Islet precursor cell (in vitro differentiated cells): ENCODE measurements around the gene TRIM72.
"Not testable (repeated sequence)": the region's sequence is repeated elsewhere in the genome, so short reads cannot be mapped to it uniquely, and the experiment has no call there.

Experiments used
- DNase-seq: peaks from one replicate; pipeline ENCODE4 v3.0.0-alpha.2; 2018

The TRIM72 gene, protein sequence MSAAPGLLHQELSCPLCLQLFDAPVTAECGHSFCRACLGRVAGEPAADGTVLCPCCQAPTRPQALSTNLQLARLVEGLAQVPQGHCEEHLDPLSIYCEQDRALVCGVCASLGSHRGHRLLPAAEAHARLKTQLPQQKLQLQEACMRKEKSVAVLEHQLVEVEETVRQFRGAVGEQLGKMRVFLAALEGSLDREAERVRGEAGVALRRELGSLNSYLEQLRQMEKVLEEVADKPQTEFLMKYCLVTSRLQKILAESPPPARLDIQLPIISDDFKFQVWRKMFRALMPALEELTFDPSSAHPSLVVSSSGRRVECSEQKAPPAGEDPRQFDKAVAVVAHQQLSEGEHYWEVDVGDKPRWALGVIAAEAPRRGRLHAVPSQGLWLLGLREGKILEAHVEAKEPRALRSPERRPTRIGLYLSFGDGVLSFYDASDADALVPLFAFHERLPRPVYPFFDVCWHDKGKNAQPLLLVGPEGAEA

DNA sequence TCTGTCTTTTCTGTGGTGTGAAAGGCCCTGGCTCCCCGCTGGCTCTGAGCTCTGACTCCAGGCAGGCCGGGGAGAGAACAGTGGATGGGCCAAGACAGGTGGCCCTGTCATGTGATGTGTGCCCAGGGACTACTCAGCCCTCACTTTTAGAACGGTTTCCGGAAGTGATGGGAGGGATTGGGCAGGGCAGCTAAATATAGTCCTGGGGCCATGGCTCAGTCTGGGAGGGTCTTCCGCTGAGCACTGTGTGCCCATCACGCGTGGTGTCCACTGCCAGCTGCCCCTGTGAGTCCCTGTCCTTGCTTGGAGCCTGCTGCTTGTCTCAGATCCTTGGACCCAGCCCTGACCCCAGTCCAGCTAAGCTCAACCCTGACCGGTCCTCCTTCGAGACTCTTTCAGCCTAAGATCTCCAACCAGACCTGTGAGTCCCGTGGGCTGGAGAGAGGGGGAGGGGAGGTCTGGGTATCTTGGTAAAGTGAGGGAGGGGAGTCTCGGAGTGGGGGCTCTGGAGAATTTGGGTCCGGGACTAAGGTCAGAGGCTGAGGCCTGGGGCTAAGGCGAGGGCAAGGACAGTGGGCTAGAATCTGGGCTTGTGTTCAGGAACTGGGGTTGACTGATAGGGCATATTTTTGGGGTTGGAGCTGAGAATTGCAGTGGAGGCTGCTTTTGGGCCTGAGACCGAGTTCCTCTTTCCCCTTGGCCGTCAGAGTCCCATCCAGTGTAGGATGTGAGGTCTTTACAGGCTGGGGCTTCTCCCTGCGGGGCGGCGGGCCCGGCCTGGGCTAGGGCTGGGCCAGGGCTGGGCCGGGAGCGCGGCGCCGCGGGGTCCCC lies at the start of gene TRIM72:
TSS of gene TRIM72 (plus strand) at position 243 of the 831 bp plus-strand sequence. CDS start 620 bp downstream, outside the sequence.
- DNase-seq = no peak

DNA sequence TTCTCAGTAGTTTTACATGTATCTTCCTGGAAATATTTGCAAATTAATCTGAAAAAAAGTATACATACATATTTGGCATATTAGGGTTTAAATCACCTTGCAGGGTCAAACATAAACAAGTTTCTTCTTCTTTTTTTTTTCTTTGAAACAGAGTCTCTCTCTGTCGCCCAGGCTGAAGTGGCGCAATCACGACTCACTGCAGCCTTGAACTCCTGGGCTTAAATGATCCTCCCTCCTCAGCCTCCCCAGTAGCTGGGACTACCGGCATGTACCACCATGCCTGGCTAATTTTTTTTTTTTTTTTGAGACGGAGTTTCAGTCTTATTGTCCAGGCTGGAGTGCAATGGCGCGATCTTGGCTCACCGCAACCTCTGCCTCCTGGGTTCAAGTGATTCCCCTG lies 46.6 kb upstream of the TRIM72 start:
- DNase-seq = no peak

DNA sequence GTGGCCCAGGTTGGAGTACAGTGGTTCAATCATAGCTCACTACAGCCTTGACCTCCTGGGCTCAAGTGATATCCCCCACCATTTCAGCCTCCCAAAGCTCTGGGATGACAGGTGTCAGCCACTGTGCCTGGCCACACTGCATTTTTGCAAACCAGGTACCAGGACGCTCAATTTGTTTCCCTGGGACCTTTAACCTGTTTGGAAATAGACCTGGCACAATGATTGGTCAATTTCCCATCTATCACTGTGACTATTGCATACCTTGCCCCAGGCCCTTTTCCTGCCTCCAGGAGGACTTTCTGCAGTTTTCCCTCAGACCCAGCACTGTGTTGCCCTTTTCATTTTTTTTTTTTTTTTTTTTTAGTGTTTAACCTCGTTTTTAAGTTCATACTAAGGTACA lies 45.1 kb upstream of the TRIM72 start:
- DNase-seq = peak; percentile 62

DNA sequence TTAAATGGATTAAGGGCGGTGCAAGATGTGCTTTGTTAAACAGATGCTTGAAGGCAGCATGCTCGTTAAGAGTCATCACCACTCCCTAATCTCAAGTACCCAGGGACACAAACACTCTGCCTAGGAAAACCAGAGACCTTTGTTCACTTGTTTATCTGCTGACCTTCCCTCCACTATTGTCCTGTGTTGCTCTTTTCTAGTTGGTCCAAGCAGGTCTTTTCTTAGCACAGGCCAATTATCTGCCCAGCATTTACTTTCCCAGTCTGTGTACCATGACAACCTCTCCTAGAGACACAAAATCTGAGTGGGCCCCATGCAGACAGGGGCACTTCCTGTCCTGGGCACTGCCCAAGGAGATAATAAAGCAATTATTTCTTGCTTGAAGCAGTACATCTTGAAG lies 43.9 kb upstream of the TRIM72 start:
- DNase-seq = not testable (repeated sequence)

DNA sequence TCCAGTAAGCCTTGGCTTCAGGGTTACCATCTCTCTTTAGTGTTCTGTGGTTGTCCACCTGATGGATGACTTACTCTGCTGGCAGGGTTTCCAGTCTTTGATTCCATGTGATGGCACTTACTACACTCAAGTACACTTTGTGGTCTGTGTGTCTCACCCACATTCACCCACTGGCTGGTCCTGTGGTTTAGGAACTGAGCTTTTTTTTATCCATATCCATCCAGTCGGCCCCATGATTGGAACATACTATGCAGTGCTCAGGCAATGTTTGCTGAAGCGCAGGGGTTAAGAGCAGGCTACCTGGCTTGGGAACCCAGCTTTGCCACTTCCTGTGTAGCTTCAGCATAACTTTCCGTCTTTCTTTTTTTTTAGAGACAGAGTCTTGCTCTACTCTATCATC lies 36.8 kb upstream of the TRIM72 start:
- DNase-seq = no peak

DNA sequence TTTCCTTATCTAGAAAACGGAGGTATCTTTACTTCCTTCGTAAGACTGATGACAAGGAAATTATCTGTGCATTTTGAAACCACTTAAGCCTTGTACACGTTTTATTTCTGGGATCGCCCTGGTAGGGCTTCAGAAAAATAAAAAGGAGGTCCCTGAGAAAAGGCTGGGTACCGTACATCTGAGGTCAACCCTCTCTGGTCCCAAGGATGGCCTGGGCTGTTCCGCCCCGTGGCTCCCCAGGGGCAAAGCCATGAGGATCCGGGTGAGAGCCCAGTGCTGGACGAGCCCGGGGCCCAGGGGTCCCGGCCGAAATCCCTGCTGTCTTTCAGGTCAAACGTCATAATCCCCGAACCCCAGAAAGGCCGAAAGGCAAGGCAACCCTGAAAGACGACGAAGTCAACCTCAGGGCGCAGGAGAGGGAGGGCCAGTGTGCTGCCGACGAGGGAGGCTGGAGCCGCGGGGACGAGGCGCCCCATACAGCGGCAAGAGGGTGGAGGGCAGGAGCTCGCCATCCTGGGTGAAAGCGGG lies 34.6 kb upstream of the TRIM72 start:
- DNase-seq = no peak

DNA sequence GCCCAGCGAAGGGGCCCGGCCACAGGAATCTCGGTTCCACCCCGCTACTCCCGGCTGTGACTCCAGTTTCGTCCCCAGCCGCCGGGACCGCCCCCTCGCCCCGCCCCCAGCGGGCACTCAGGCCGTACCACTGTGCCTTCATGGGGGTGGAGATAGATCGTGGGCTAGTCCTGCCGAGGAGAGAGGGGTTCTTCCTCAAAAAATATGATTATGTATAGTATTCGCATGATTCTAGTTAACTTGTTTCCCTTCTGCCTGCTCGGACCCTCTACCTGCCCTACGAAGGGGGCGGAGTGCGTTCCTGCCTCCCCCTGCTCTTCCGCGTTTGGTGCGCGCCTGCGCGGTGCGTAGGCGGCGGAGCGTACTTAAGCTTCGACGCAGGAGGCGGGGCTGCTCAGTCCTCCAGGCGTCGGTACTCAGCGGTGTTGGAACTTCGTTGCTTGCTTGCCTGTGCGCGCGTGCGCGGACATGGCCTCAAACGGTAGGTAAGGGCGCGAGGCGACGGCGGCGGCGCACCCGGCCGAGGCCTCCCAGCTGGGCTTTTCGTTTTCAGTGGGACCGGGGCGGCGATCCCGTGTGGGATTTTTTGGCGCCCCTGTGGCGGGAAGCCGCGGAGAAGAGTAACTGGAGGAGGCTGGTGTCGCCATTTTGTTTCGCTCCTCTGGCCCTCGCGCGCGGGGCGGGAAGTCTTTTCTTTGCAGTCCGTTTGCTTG lies 34.0 kb upstream of the TRIM72 start, which contains the start of gene FUS:
TSS of gene FUS (plus strand) at position 393 of the 713 bp plus-strand sequence. CDS start at position 469, 76 bp downstream.
- peak; percentile 91 for DNase-seq

DNA sequence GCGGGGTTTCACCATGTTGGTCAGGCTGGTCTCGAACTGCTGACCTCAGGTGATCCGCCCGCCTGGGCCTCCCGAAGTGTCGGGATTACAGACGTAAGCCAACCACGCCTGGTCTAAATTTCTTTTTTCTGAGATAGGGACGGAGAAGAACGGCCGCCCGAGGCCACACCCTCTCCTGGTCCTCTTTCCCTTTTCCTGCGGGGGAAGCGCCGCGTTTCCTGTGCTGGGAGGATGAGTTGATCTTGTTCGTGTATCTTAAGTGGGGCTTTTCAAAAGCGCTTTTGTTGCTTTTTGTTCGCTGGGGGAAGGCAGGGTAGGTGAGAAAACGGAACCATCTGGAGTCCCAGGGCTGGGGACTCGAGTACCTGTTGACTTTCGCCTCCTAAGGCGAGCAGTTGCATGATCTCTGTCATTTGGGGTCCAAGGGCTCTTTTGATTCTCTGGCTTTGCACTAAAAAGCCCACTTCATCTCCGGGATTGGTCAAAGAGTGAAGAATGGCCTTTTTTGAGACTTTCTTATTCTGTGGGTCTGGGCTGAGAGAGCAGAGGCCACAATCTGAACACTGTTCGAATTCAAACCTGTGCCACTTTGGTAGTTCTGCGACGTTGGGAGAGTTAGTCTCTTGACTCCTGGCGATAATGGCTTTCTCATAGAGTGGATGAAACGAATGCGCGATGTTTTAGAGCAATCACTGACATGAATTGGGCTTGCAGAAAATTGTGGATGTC lies 32.7 kb upstream of the TRIM72 start:
- no peak for DNase-seq

DNA sequence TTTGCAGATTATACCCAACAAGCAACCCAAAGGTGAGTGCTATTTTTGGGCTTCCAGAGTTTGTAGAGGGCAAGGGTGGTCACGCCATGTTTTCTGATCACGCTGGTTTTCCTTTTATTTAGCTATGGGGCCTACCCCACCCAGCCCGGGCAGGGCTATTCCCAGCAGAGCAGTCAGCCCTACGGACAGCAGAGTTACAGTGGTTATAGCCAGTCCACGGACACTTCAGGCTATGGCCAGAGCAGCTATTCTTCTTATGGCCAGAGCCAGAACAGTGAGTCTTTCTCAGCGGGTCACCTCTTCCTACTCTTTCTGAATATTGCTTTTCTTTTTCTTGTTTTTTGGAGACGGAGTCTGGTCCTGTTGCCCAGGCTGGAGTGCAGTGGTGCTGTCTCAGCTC lies 31.5 kb upstream of the TRIM72 start:
- no peak for DNase-seq

DNA sequence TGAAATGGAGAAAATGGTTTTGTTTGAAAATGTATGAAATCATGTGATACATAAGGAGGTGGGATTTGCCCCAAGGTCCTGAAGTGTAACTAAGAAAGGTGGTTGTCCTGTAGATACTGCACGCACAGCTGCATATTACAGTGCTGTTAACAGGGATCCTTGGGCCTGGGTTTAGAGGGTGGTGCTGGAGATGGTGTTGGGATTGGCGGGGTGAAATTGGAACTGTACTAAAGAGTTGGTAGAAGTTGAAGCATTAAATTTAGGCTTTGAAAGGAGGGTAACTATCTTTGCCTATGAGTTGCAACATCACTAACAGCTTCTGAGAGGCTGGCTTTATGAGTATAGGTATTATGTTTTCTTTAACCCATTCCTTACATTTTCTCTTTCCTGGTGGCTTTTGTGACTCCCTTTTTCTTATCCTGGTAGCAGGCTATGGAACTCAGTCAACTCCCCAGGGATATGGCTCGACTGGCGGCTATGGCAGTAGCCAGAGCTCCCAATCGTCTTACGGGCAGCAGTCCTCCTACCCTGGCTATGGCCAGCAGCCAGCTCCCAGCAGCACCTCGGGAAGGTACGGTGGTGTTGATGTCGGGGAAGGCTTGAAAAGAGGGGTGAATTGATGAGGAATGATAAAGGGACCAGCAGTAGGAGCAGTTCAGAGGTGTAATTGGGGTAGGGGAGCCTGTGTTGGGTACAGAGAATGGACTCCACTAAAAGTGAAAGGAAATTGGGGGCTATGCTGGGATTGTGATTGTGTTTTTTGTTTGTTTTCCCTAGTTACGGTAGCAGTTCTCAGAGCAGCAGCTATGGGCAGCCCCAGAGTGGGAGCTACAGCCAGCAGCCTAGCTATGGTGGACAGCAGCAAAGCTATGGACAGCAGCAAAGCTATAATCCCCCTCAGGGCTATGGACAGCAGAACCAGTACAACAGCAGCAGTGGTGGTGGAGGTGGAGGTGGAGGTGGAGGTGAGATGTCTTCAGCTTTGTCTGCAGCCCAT lies 30.2 kb upstream of the TRIM72 start:
- DNase-seq = no peak

DNA sequence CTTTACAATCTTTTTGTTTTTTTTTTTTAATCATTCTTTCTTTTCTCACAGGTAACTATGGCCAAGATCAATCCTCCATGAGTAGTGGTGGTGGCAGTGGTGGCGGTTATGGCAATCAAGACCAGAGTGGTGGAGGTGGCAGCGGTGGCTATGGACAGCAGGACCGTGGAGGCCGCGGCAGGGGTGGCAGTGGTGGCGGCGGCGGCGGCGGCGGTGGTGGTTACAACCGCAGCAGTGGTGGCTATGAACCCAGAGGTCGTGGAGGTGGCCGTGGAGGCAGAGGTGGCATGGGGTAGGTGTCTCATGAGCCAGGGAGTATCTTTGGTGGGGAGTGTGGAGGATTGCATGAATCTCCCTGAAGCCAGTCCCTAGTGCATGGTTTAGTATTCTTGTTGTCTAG lies 29.0 kb upstream of the TRIM72 start:
- no peak for DNase-seq

DNA sequence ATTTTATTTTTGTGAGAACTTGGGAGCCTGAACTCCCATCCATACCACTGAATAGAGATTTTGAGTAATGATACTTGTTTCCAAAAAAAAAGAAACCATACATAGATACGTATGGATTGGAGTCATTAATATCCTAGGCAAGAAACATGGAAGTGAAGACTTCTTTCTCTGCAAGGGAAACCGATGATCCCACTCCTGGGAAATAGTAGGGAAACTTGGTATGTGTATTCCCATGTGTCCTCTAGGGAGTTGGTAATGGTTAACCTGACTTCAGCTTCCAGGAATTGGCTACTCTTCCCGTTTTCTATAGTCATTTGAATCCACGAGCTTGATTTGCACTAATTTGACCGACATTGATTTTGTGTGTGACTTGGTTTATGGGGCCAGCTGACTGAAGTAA lies 28.6 kb upstream of the TRIM72 start:
- no peak for DNase-seq

DNA sequence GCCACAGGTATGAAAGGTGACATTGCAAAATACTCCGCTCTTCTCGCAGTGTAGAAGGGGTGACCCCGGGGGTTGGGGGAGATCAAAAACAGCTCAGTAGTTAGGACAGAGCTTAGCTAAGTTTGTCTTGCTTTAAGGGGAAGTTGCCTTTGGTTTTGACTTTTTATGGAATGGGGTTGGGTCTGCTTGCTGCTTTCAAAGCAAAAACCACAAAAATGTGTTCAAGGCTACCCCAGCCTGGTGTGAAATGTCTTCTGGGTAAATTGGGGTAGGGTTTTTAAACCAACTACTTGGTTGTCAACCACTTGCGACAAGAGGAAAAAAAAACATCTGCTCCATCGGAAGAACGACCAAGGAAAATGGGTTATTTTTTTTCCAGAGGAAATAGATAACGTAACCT lies 27.7 kb upstream of the TRIM72 start:
- no peak for DNase-seq

DNA sequence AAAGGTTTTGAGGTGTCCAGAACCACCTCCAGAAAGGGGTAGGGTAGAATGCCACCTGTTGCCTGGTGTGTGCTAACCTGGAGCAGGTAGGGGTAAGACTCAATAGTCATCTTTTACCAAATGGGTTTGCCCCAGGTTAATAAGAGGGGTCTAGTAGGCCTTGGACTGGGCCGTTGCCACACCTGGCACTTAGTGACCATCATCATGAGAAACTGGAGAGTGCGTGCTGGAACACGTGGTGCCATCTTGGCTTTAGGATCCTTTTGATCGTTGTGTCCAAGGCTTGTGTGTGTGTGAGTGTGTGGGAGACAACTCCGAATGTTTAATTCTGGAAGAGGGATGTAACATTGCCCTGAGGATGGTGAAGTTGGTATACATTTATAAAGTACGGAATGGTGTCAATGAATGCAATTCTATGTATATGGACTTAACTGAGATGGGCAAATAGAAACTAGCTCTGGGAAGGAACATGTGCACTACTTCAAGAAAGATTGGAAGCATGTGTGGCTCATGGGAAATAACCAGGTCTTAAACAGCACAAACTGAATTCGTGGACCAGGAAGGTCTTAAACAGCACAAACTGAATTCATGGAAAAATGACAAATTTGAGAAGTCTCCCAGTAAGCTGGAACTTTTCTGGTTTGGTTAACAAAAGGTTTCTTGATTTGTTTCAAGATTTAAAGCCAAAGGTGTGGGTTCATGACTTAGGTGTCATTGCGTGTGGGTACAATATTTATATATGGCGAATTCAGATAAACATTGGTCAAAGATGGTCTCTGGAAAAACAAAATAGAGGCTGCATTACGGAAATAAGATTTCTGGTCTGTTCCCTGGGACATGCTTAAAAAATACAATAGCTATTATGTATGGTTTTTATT lies 26.8 kb upstream of the TRIM72 start:
- no peak for DNase-seq

DNA sequence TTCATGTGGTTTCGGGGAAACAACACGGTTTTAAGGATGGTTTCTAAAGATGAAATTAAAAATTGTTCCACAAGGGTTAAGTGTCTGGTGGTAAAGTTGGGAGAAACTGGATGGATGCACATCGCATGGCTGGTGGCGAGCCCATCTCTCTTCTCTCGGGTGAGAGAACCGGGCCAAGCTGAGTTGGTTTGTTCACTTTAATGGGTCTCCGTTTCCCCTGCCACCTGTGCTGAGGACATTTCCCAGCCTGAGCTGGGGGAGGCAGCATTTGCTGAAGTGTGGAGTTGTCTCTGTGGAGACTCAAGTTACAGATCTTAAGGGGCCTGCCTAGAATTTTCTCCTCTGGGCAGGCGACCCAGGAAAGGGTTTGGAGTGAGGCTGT lies 26.1 kb upstream of the TRIM72 start:
- DNase-seq = no peak

DNA sequence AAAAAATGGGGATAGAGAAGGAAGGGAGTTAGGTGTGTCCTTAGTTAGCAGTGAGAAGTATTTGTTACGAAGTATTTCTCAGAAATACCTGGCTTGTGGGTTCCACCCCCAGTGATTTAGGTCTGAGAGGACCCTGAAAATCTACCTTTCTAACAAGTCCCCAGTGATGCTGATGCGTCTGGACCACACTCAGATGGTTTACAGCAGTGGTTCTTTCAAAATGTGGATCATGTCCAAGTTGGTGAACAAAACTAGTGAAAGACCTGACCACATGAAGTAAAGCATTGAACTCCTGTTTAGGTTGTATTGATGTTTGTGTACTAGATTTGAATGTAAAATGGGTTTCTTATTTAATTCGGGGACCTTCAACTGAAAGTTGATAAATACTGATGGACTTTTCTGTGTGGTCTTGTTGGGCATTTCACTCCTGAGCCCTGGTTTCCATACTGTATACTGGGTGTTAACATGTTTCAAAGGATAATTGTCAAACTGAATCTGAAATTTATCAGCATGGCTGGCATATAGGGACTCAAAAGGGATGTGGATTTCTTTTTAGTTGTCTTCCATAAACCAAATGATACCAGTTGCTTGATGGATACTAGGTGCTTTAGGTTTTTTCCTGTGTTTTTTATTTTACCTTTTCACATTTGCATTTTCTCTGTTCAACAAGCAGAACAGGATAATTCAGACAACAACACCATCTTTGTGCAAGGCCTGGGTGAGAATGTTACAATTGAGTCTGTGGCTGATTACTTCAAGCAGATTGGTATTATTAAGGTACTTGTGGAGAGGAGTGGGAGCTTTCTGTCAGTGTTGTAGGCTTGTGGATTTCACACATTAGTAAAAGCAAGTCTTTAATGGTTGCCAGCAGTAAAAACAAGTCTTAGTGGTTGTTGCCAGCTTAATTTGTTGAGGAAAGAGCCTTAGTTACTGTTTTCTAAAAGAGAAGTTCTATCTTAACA lies 25.2 kb upstream of the TRIM72 start:
- DNase-seq = no peak

DNA sequence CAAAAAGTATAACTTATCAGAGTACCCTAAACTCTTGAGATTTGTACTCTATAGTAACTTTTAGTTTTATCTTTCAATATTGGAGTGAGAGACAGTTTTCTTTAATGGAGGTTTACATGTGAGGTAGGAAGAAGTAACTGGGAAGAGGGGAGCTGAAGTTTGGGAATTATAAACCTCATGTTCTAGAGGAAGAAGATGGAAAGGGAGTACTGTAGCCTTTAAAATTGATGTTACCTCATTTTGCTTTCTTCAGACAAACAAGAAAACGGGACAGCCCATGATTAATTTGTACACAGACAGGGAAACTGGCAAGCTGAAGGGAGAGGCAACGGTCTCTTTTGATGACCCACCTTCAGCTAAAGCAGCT lies 24.5 kb upstream of the TRIM72 start:
- DNase-seq = no peak

DNA sequence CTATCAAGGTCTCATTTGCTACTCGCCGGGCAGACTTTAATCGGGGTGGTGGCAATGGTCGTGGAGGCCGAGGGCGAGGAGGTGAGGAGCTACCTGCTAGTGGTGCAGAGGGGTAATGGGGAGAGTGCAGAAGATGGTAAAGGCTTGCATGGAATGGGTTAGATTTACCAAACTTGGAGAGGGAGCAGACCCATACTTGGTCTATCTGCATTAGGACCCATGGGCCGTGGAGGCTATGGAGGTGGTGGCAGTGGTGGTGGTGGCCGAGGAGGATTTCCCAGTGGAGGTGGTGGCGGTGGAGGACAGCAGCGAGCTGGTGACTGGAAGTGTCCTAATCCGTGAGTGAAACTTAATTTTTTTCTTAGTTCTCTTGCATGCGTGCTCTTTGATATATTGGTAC lies 23.9 kb upstream of the TRIM72 start:
- no peak for DNase-seq
